G401 (cell line): ENCODE measurements around the gene MAP3K4. TPM values are rescaled to one million over a fixed set of nuclear protein-coding genes. Genes with fewer than 3 reads are reported as not detected.
A peak's percentile ranks its signal among the peaks of the same experiment; 100 is the strongest.
"Not testable (repeated sequence)": the region's sequence is repeated elsewhere in the genome, so short reads cannot be mapped to it uniquely, and the experiment has no call there.

Experiments
- DNase-seq: peaks from one replicate; pipeline ENCODE4 v3.0.0-alpha.2; 2015; ENCODE audit warnings: low spot score
- in situ Hi-C: cut with HindIII; loops from 2 replicates; pipeline ENCODE4 v1.10.0; 2016; ENCODE audit warnings: low sequenced_read_pairs, mixed read lengths
- total RNA-seq: library from RNA; depleted of rRNA; stranded (reverse); fragments of >200 nt; shearing (Covaris generic); gene quantifications from 2 replicates; pipeline ENCODE4 v1.2.3, GENCODE V29; 2014

Gene MAP3K4
- total RNA-seq, 1 experiment from 2014 or later: 29.1 TPM

DNA sequence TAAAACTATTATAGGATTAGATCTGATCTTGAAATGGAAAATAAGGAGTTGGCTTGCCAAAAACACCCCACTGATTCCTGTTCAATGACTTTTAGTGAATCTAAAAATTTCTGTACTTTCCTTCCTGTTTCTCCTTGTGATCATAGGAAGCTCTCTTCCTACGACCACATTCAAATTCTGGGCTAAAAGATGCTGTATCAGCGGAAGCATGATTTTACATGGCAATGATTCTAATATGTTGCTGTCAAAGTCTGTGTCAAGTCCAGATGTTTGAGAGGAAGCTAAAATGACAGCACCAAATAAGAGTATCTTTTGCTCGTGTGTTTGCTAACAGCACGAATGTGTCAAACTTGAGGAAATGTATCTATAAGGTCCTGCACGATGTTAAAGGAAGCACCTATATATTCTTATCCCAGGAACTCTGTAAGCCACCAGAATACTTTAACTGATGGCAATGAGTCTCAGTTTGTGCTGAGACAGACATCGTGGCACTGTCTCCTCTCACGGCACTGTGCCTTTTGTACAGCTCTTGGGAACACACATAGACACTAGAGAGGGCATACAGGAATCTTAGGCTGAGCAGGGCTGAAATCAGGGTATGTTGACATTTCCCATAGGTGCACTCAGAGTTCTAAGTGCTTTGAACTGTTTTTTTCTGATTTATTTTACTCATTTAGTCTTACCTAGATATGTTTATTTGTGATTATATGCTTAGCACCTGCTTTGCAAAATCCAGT, 24.9 kb upstream of the MAP3K4 start:
- in situ Hi-C loops: no loop called here

DNA sequence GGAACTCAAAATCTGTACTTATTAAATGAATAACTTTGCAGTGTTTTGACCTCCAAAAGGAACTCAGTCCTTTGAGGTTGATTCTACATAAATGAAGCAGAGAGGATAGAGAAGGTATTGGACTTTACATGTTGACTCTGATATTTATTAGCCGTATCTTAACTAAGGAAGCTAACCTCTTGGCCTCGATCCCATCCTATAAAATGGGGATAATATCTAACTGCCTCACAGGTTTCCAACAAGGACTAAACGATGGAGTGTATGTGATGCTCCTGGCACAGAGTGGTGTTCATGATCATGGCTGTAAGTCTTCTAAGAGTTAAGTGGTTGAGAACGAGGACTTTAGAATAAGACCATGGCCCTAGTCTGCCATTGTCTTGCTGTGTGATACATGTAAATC, 24.2 kb upstream of the MAP3K4 start:
- DNase-seq: no peak
- in situ Hi-C loops: no loop called here

More for the DNA sequence above, 24.9 kb upstream of the MAP3K4 start:
- DNase-seq: no peak

DNA sequence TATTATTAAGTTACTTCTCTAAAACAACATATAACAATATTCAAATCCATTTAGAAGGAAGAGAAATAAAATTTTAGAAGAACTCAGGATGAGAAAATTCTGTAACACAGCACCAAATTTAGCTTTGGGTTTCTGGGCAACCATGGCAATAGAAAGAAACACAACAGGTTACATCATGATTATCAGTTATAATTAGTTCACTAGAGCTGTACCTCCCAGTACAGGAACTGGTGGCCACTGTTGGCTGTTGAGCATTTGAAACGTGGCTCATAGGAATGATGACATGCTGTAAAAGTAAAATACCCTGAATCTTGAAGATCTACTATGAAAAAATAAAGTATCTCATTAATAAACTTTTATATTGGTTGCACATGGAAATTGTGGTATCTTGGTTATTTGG, 23.7 kb upstream of the MAP3K4 start:
- in situ Hi-C loops: no loop called here
- no peak for DNase-seq

DNA sequence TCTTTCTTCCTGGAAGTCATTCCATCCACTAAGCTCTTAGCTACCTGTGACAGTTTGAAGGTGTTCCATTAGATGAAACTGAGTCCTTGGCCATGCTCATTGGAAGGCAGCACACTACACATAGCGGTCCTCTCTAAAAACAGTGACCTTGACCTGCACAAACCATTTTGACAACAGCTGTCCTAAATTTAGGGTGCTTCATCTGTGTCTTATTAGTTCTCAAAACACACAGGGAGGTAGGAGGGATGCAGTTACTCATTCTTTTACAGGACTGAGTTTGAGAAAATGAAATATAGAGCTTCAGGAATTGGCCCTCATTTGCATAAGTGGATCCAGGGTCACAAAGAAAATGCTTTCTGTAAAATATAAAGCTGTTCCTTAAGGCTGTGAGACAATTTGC, 20.4 kb upstream of the MAP3K4 start:
- in situ Hi-C loops: no loop called here
- DNase-seq: no peak

GRCh38 chr6:160972111-160972510, 19.5 kb upstream of the MAP3K4 start:
- in situ Hi-C loops: no loop called here
- no peak for DNase-seq

DNA sequence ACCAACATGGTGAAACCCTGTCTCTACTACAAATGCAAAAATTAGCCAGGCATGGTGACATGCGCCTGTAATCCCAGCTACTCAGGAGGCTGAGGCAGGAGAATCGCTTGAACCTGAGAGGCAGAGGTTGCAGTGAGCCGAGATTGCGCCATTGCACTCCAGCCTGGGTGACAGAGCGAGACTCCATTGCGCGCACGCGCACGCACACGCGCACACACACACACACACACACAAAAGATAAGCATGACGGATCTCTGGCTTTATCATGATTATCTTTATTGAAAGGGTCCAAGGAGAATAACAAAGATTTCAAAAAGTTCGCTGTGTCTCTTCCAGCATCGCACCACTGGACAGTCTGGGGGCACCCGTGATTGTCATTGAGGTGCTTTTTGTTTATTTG, 19.0 kb upstream of the MAP3K4 start:
- in situ Hi-C loops, DNase-seq: not testable (repeated sequence)

GRCh38 chr6:160973311-160974250, 18.0 kb upstream of the MAP3K4 start:
- in situ Hi-C loops: no loop called here
- DNase-seq: no peak

DNA sequence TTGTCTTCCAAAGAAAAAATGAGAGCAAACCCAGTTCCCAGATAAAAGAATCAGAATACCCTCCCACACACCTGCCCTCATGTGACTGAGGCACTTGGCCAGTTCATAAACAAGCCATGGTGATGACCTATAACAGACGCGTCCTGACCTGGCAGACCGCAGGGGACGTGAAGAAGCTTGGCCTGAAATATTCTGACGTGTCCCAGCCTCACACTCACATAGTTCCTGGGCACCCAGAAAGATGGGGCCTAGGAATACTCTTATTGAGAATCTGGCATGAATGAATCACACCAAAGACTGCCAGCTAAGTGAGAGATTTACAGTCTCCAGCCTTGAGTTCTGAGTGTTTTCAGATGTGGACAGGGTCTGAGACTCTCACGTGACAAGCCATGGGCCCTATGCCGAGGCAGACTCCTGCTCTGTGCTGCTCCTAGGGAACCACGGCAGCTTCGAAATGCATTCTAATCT, 17.2 kb upstream of the MAP3K4 start:
- peak; percentile 10 for DNase-seq
- in situ Hi-C loops: no loop called here

- in situ Hi-C loops: no loop called here
- DNase-seq: no peak
Measured at GRCh38 chr6:160975162-160975561, 16.4 kb upstream of the MAP3K4 start.

DNA sequence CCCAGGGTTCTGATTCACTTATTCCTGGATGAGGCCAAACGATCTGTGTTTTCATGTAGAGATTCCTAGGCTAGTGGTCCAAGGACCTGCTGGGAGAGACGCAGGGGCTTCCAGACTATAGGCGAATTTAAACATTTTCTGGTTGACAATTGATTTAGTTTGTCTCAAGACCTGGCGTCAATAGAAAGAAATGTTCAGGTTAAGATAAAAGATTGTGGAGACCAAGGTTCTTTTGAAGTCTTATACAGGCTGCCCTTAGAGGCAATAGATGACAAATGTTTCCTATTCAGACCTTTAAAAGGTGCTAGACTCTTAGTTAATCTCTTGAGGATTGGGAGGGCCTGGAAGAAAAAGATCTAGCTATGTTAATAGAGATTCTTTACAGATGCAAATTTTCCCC, 15.6 kb upstream of the MAP3K4 start:
- in situ Hi-C loops: not testable (repeated sequence)

GRCh38 chr6:160978141-160978901, 13.2 kb upstream of the MAP3K4 start:
- in situ Hi-C loops: no loop called here

More for the DNA sequence above, 15.6 kb upstream of the MAP3K4 start:
- not testable (repeated sequence) for DNase-seq

DNA sequence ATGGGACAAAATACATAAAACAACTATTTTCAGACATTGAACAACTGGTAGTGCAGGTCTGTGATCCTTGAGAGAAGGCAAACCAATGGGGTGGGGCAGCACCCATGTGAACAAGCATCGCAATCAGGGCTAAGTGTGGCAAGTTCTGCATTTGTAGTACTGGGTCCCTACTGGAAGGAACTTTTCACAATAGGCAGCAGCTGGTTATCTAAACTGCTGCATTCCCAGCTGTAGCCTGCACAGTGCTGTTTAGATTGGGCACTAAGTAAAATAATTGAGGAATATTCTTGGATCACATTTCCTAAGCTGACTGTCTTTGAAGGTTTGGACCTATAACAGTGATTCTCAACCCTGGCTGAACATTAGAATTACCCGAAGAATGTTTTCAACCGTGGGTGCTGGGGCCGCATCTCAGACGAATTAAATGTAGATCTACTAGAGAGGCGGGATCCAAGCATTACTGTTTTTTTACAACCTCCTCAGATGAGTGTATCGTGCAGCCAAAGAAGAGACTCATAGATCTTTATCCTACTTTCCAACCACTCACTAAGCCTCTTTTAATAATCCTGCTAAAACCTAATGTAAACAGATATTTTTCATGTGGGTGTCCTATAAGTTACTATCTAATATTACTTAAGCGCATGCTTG, 12.4 kb upstream of the MAP3K4 start:
- no peak for DNase-seq
- in situ Hi-C loops: no loop called here

More at GRCh38 chr6:160978141-160978901, 13.2 kb upstream of the MAP3K4 start:
- no peak for DNase-seq

GRCh38 chr6:160983377-160983948, 8.1 kb upstream of the MAP3K4 start:
- DNase-seq, in situ Hi-C loops: not testable (repeated sequence)

DNA sequence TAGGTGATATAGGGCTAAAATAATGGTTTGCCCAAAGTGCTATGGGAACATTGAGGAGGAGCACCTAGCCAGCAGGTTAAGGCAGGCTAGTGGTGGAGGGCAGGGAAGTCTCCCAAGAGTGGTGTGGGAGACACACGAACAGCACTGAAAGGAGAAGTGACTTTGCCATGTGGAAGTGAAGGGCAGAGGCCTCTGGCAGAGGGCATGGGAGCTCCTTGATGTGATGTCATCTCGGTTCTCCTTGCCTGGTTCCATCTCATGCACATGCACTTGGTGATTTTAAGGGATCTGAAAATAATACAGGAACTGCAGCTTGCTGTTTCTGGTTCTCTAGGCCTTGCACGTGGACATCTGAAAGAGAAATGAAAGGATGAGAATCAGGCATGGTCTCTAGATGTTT, 4.7 kb upstream of the MAP3K4 start:
- no peak for DNase-seq
- in situ Hi-C loops: no loop called here

DNA sequence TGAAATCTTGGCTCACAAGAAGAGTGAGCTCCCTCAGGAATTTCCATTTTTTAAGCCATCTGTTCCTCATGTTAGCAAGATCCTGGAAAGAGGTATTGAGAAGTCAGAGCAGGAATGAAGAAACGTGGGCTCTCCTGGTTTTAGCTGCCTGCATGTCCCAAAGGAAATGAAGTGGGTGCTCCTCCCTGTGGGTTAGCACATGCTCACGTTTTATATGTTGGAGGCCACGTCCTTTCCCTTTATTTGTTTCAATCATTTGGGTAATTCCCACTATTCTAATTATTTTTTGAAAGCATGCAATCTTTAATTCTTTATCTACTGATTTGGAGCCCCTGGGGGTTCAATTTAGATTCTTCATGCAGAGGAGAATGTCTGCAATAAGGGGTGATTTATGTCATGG, 4.3 kb upstream of the MAP3K4 start:
- in situ Hi-C loops: no loop called here
- DNase-seq: no peak

- no peak for DNase-seq
- in situ Hi-C loops: no loop called here
Measured at GRCh38 chr6:160990847-160991405, 643 bp upstream of the MAP3K4 start.

- peak; percentile 83 for DNase-seq
- in situ Hi-C loops: no loop called here
Measured at GRCh38 chr6:160992061-160992979, 751 bp downstream of the MAP3K4 start.
